ENCODE data around the gene FAF1.

GRCh38 chr1:50517488-50517887 lies 442.6 kb downstream of the FAF1 start:
- TF ChIP-seq CTCF (conservative IDR thresholded peaks at IDR 0.05; ENCODE audit: low read depth, low read length) (no peak), EZH2phosphoT487 (IDR thresholded peaks at IDR 0.05; ENCODE audit: borderline replicate concordance, low read length) (no peak), EZH2 (IDR thresholded peaks at IDR 0.05; ENCODE audit: low read length, unreplicated experiment) (no peak)

Data from PC-3 (cell line).